Osteoblast (primary cell): ENCODE measurements around the gene ZNRD2. TPM values are rescaled to one million over a fixed set of nuclear protein-coding genes. Genes with fewer than 3 reads are reported as not detected.

ENCODE experiments used
- DNase-seq: peaks from one replicate; pipeline ENCODE4 v3.0.0; 2011; ENCODE audit warnings: low spot score, mixed read lengths; ENCODE audit not compliant: insufficient read length; ENCODE audit errors: missing footprints
- H2AFZ ChIP-seq: 2 replicates; pipeline ENCODE4 v1.6.0; 2011; ENCODE audit warnings: mild to moderate bottlenecking, low read length
- H3K27ac ChIP-seq: 2 replicates; pipeline ENCODE4 v1.5.1; 2011; ENCODE audit warnings: mild to moderate bottlenecking, low read depth, low read length, moderate library complexity
- H3K27me3 ChIP-seq: 2 replicates; pipeline ENCODE4 v1.6.0; 2012; ENCODE audit warnings: mild to moderate bottlenecking, control low read depth, inconsistent platforms, low read length, moderate library complexity; ENCODE audit not compliant: insufficient read depth
- H3K36me3 ChIP-seq: 2 replicates; pipeline ENCODE4 v1.5.1; 2011; ENCODE audit warnings: mild to moderate bottlenecking, low read length, control low read depth, moderate library complexity; ENCODE audit not compliant: insufficient read depth
- H3K4me1 ChIP-seq: 2 replicates; pipeline ENCODE4 v1.5.1; 2011; ENCODE audit warnings: mild to moderate bottlenecking, low read length, control low read depth, moderate library complexity; ENCODE audit not compliant: insufficient read depth
- H3K4me2 ChIP-seq: 2 replicates; pipeline ENCODE4 v1.6.0; 2011; ENCODE audit warnings: mild to moderate bottlenecking, low read length; ENCODE audit not compliant: insufficient read depth
- H3K4me3 ChIP-seq: fragments of 200-600 bp; sonication (generic); 3 replicates; pipeline ENCODE4 v1.5.1; 2012; ENCODE audit warnings: mild to moderate bottlenecking, low read length, inconsistent platforms; ENCODE audit not compliant: insufficient read depth
- H3K79me2 ChIP-seq: 2 replicates; pipeline ENCODE4 v1.6.0; 2012; ENCODE audit warnings: mild to moderate bottlenecking, low read length, control low read depth, inconsistent platforms; ENCODE audit not compliant: insufficient read depth
- H3K9me3 ChIP-seq: 2 replicates; pipeline ENCODE4 v1.5.1; 2011; ENCODE audit warnings: low read depth, low read length, control low read depth
- H4K20me1 ChIP-seq: 2 replicates; pipeline ENCODE4 v1.6.0; 2012; ENCODE audit warnings: mild to moderate bottlenecking, low read length, control low read depth; ENCODE audit not compliant: insufficient read depth
- CTCF ChIP-seq: IDR thresholded peaks from 2 replicates; pipeline ENCODE4 v1.5.1; 2011; ENCODE audit warnings: mild to moderate bottlenecking, low read depth, low read length, moderate library complexity; ENCODE audit errors: extremely low read depth
- total RNA-seq: library from RNA; depleted of rRNA; stranded (reverse); fragments of >200 nt; gene quantifications from 2 replicates; pipeline ENCODE4 v1.2.3, GENCODE V29; 2012

The ZNRD2 gene
- total RNA-seq, 1 donor = 42.3 TPM

DNA sequence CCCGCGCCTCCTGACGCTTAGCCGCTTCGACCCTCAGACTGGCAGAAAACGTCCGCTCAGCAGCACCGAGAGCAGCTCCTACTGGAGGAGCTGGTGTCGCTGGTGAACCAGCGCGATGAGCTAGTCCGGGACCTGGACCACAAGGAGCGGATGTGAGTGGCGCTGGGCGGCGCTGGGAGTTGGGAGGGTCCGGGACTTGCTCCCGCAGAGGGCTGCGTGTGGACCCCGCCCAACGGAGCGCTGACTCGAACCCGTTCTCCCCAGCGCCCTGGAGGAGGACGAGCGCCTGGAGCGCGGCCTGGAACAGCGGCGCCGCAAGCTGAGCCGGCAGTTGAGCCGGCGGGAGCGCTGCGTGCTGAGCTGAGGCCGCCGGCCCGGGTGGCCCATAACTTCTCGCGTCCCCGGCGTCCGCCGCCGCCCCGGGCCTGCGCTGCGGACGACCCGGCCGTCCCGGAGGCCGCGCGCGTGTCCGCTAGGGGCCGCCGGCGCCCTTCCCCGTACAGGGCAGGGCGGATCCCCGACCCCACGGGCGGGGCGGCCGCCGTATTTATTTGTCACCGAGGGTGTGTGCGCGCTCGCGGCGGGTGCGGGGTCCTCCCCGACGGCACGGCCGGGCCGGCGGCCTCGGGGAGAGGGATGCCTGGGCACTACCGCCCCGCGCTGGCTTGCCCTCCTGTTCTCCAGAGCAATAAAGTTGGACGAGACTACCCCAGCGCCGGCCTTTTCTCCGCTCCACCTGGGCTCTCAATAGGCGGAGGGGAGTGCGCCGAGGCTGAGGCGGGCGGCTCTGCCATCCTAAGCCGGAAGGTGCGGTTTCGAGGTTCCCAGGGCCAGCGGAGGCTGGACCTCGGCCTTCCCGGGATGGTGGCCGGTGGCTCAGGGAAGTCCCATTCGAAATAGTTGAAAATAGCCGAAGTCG, 21.9 kb downstream of the ZNRD2 start:
- Histone ChIP-seq H4K20me1 (peaks cover 6% of the 10 kb centered on the region), H3K9me3 (no peaks in the 10 kb centered on the region), H3K79me2 (peaks cover 9% of the 10 kb centered on the region), H3K27ac (no peak overlapping the region), H3K4me1 (peaks cover 10% of the 10 kb centered on the region), H3K4me2 (no peak overlapping the region), H2AFZ (no peak overlapping the region), H3K27me3 (no peaks in the 10 kb centered on the region), H3K4me3 (no peak overlapping the region), H3K36me3 (peaks cover 32% of the 10 kb centered on the region)
- DNase-seq = peak; percentile 94
- no peak for TF ChIP-seq CTCF

DNA sequence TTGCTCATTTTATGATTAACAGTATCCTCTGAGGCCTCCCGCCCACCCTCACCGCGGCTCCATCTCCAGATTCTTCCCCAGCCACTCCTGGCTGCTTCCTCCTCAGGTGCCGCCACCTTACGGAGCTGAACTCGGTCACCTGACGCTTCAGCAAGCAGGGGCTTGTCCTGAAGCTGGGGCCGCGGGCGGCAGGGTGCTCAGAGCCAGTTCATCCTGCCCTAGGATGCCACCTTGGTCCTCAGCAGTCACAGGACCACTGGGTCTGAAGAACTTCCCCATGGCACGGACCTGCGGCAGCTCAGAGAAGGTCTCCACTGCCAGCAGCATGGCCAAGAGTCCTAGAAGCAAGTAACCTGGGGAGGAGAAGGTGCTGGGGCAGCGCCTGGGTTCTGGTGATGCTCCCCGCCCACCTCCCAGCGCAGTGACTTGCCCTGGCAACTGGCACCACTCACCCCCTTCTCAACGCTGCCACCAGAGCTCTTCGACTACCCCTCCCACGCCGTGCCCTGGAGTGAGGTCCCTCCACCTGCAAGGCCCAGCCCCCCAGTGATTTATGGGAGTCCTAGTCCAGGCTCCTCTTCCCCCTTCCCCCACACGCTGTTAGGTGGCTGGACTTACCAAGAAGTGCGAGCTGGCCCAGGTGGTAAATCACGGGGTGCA, 22.7 kb downstream of the ZNRD2 start:
- peaks cover 4% of the 10 kb centered on the region for H3K79me2 ChIP-seq
- DNase-seq = peak; percentile 85
- no peak overlapping the region for H3K27ac ChIP-seq
- H3K27me3 ChIP-seq = no peaks in the 10 kb centered on the region
- no peak overlapping the region for H3K4me3 ChIP-seq
- H4K20me1 ChIP-seq = peaks cover 5% of the 10 kb centered on the region
- peaks cover 2% of the 10 kb centered on the region for H3K4me1 ChIP-seq
- no peak overlapping the region for H3K4me2 ChIP-seq
- TF ChIP-seq CTCF = no peak
- H3K36me3 ChIP-seq = peaks cover 32% of the 10 kb centered on the region
- H3K9me3 ChIP-seq = no peaks in the 10 kb centered on the region
- H2AFZ ChIP-seq = no peak overlapping the region

GRCh38 chr11:65593518-65594414, 23.5 kb downstream of the ZNRD2 start:
- H4K20me1 ChIP-seq = no peaks in the 10 kb centered on the region
- H3K27ac ChIP-seq = no peak overlapping the region
- no peaks in the 10 kb centered on the region for H3K4me1 ChIP-seq
- no peaks in the 10 kb centered on the region for H3K27me3 ChIP-seq
- H3K4me3 ChIP-seq = no peak overlapping the region
- no peak overlapping the region for H3K4me2 ChIP-seq
- peak; percentile 73 for TF ChIP-seq CTCF
- peaks cover 39% of the 10 kb centered on the region for H3K36me3 ChIP-seq
- DNase-seq = peak; percentile 98
- no peak overlapping the region for H2AFZ ChIP-seq
- no peaks in the 10 kb centered on the region for H3K9me3 ChIP-seq
- no peaks in the 10 kb centered on the region for H3K79me2 ChIP-seq
